A673 (cell line): ENCODE results near the gene SMG7.

Source experiments
- CTCF ChIP-seq: fragments of 300-800, 200-600 bp; sonication (generic); conservative IDR thresholded peaks from 2 replicates; pipeline ENCODE4 v1.5.1; 2017; ENCODE audit warnings: low read depth, mild to moderate bottlenecking, antibody characterized with exemption, low read length, moderate library complexity, mixed read lengths
- EZH2 ChIP-seq: fragments of 200-600 bp; sonication (generic); IDR thresholded peaks from 2 replicates; pipeline ENCODE4 v1.6.1; 2017; ENCODE audit warnings: borderline replicate concordance, low read depth, mild to moderate bottlenecking, mixed read lengths, antibody characterized with exemption, low read length; ENCODE audit not compliant: poor library complexity, severe bottlenecking

GRCh38 chr1:183520379-183520778, 48.1 kb downstream of the SMG7 start:
- TF ChIP-seq CTCF (no peak), EZH2 (no peak)
